Thyroid gland (tissue), 4 donors: ENCODE data around the gene SLC8A3.
"Not testable (repeated sequence)": the region's sequence is repeated elsewhere in the genome, so short reads cannot be mapped to it uniquely, and the experiment has no call there.

Source experiments
- CTCF ChIP-seq, 6 experiments: fragments of 200-600 bp in 3 of 6; fragments of 450-650 bp in 3 of 6; sonication (generic) in 3 of 6; IDR thresholded peaks; one replicate each; pipeline ENCODE4 v1.5.1; 2016 to 2019; ENCODE audit warnings: antibody characterized with exemption in 6 of 6, mild to moderate bottlenecking in 2 of 6, inconsistent platforms in 1 of 6, moderate library complexity in 1 of 6
- POLR2A ChIP-seq, 2 donors: fragments of 450-650 bp; IDR thresholded peaks; one replicate each; pipeline ENCODE4 v1.6.1; 2017; ENCODE audit warnings: antibody characterized with exemption in 2 of 2, mild to moderate bottlenecking in 2 of 2, moderate library complexity in 1 of 2

GRCh38 chr14:70229877-70230640 lies 41.3 kb upstream of the SLC8A3 start:
- TF ChIP-seq CTCF, POLR2A (IDR thresholded peaks at IDR 0.05): not testable (repeated sequence)
